PC-3 (cell line): Measurements from ENCODE around the gene RAC3. TPM values are rescaled to one million over a fixed set of nuclear protein-coding genes. Genes with fewer than 3 reads are reported as not detected.
A peak's percentile ranks its signal among the peaks of the same experiment; 100 is the strongest.

ENCODE experiments used
- ATAC-seq: fragments of 200-7000 bp; cut with Tn5 transposase; 2 replicates; pipeline ENCODE4 v1.9.1; 2020; ENCODE audit warnings: mild to moderate bottlenecking, moderate library complexity
- BruUV-seq: library from RNA; stranded (reverse); fragments of 400-500 nt; replicated peaks from 2 replicates; lab custom pipeline; 2021; lab: Mats Ljungman, UMichigan
- CTCF ChIA-PET: fragments of 300-600 bp; sonication (Branson Sonifier 250); formaldehyde crosslinking; loops from one replicate; lab custom pipeline; 2022; ENCODE audit warnings: antibody characterized with exemption; lab: Charles Lee
- POLR2A ChIA-PET: fragments of 300-600 bp; sonication (Branson Sonifier 250); formaldehyde crosslinking; loops from one replicate; lab custom pipeline; 2022; ENCODE audit warnings: antibody characterized with exemption; ENCODE audit not compliant: unreplicated experiment; lab: Charles Lee
- DNase-seq: peaks from one replicate; pipeline ENCODE4 v3.0.0-alpha.2; 2015
- H2AFZ ChIP-seq: fragments of 300-600 bp; sonication (generic); 2 replicates; pipeline ENCODE4 v1.6.0; 2016; ENCODE audit warnings: antibody characterized with exemption, low read length
- H3F3A ChIP-seq: fragments of 300-600 bp; sonication (generic); one replicate; pipeline ENCODE4 v1.6.0; 2017; ENCODE audit warnings: antibody characterized with exemption, low read length, control low read depth, mild to moderate bottlenecking; ENCODE audit not compliant: unreplicated experiment
- H3K27ac ChIP-seq: fragments of 300-600 bp; sonication (generic); 2 replicates; pipeline ENCODE4 v1.5.1; 2016; ENCODE audit warnings: mild to moderate bottlenecking, low read length
- H3K27me3 ChIP-seq: fragments of 300-600 bp; sonication (generic); 2 replicates; pipeline ENCODE4 v1.6.1; 2016; ENCODE audit warnings: low read length, mixed read lengths
- H3K36me3 ChIP-seq: fragments of 300-600 bp; sonication (generic); 2 replicates; pipeline ENCODE4 v1.6.1; 2016; ENCODE audit warnings: low read depth, mixed run types, low read length, mixed read lengths
- H3K4me1 ChIP-seq: fragments of 300-600 bp; sonication (generic); 2 replicates; pipeline ENCODE4 v1.5.1; 2016; ENCODE audit warnings: low read length; ENCODE audit not compliant: insufficient read depth
- H3K4me2 ChIP-seq: fragments of 300-600 bp; sonication (generic); 2 replicates; pipeline ENCODE4 v1.6.0; 2016; ENCODE audit warnings: low read length
- H3K4me3 ChIP-seq: fragments of 300-600 bp; sonication (generic); 2 replicates; pipeline ENCODE4 v1.5.1; 2016; ENCODE audit warnings: mild to moderate bottlenecking, low read length, mixed read lengths
- H3K79me2 ChIP-seq: fragments of 300-600 bp; sonication (generic); 2 replicates; pipeline ENCODE4 v1.6.1; 2017; ENCODE audit warnings: low read length, mixed read lengths
- H3K9ac ChIP-seq: fragments of 300-600 bp; sonication (generic); 2 replicates; pipeline ENCODE4 v1.6.0; 2016; ENCODE audit warnings: mild to moderate bottlenecking, low read length
- H3K9me2 ChIP-seq: fragments of 300-600 bp; sonication (generic); replicated peaks from 2 replicates; pipeline ENCODE4 v1.6.1; 2016; ENCODE audit warnings: mixed run types, low read length, mixed read lengths
- H3K9me3 ChIP-seq: fragments of 300-600 bp; sonication (generic); 2 replicates; pipeline ENCODE4 v1.6.1; 2016; ENCODE audit warnings: low read length, mixed read lengths
- H4K20me1 ChIP-seq: fragments of 300-600 bp; sonication (generic); 2 replicates; pipeline ENCODE4 v1.6.1; 2016; ENCODE audit warnings: low read length, mixed read lengths
- EZH2 ChIP-seq: fragments of 300-600 bp; sonication (generic); IDR thresholded peaks from one replicate; pipeline ENCODE4 v1.6.1; 2017; ENCODE audit warnings: antibody characterized with exemption, mild to moderate bottlenecking, low read length; ENCODE audit not compliant: unreplicated experiment
- EZH2phosphoT487 ChIP-seq: fragments of 300-600 bp; sonication (generic); IDR thresholded peaks from 2 replicates; pipeline ENCODE4 v1.6.1; 2018; ENCODE audit warnings: mild to moderate bottlenecking, antibody characterized with exemption, low read length, borderline replicate concordance
- intact Hi-C: fragments of 100-400 bp; cut with micrococcal nuclease; formaldehyde crosslinking; loops from 2 replicates; pipeline ENCODE4 v1.9.0; 2023
- total RNA-seq: library from RNA; depleted of rRNA; stranded (reverse); fragments of >200 nt; gene quantifications from 2 replicates; pipeline ENCODE4 v1.2.3, GENCODE V29; 2014
- TF ChIP-seq, protein P1 (sequence below): fragments of 300-600 bp; sonication (generic); conservative IDR thresholded peaks from 2 replicates; pipeline ENCODE4 v1.5.1; 2017; ENCODE audit warnings: antibody characterized with exemption, low read depth, mild to moderate bottlenecking, low read length

Gene RAC3
- total RNA-seq, 1 experiment from 2014 or later, result 52.2 TPM

- no peak for ATAC-seq
- Histone ChIP-seq H3K27ac (no peak overlapping the region), H3K9me3 (no peaks in the 10 kb centered on the region), H3K4me1 (peaks cover 15% of the 10 kb centered on the region; the same call in 1 of the 2 replicates), H3K9me2 (no peaks in the 10 kb centered on the region), H3K27me3 (no peaks in the 10 kb centered on the region), H3K36me3 (no peaks in the 10 kb centered on the region), H4K20me1 (no peaks in the 10 kb centered on the region), H3K79me2 (peaks cover 9% of the 10 kb centered on the region), H3K4me3 (no peak overlapping the region), H3K9ac (no peak overlapping the region), H2AFZ (no peak overlapping the region), H3F3A (no peaks in the 10 kb centered on the region), H3K4me2 (no peak overlapping the region)
- DNase-seq, result no peak
- TF ChIP-seq EZH2 (no peak), EZH2phosphoT487 (no peak)
- TF ChIP-seq, protein P1, sequence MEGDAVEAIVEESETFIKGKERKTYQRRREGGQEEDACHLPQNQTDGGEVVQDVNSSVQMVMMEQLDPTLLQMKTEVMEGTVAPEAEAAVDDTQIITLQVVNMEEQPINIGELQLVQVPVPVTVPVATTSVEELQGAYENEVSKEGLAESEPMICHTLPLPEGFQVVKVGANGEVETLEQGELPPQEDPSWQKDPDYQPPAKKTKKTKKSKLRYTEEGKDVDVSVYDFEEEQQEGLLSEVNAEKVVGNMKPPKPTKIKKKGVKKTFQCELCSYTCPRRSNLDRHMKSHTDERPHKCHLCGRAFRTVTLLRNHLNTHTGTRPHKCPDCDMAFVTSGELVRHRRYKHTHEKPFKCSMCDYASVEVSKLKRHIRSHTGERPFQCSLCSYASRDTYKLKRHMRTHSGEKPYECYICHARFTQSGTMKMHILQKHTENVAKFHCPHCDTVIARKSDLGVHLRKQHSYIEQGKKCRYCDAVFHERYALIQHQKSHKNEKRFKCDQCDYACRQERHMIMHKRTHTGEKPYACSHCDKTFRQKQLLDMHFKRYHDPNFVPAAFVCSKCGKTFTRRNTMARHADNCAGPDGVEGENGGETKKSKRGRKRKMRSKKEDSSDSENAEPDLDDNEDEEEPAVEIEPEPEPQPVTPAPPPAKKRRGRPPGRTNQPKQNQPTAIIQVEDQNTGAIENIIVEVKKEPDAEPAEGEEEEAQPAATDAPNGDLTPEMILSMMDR, result no peak
- ChIA-PET CTCF (no interaction called here), POLR2A (no interaction called here)
- no TSS peak for BruUV-seq
- intact Hi-C loops, result no loop called here
Measured at GRCh38 chr17:82028966-82029365, 2.5 kb upstream of the RAC3 start.

GRCh38 chr17:82029391-82029790, 2.1 kb upstream of the RAC3 start:
- H3K36me3 ChIP-seq, result no peaks in the 10 kb centered on the region
- ChIA-PET POLR2A (no interaction called here), CTCF (interaction anchor here (0.6 kb wide), 1 partner anchor 8 kb away, joined by 3 read pairs; the partner anchor contains the start of gene DCXR)
- H3K9me2 ChIP-seq, result no peaks in the 10 kb centered on the region
- no peak overlapping the region for H3K27ac ChIP-seq
- TF ChIP-seq EZH2phosphoT487 (no peak), EZH2 (no peak)
- TF ChIP-seq, protein P1, result no peak
- intact Hi-C loops, result no loop called here
- H3K9ac ChIP-seq, result no peak overlapping the region
- H3K9me3 ChIP-seq, result no peaks in the 10 kb centered on the region
- DNase-seq (no peak), ATAC-seq (no peak)
- H2AFZ ChIP-seq, result no peak overlapping the region
- H3K27me3 ChIP-seq, result no peaks in the 10 kb centered on the region
- peaks cover 11% of the 10 kb centered on the region; the same call in 1 of the 2 replicates for H3K4me1 ChIP-seq
- no peak overlapping the region for H3K4me2 ChIP-seq
- H3K79me2 ChIP-seq, result peaks cover 5% of the 10 kb centered on the region
- no peaks in the 10 kb centered on the region for H3F3A ChIP-seq
- no peak overlapping the region for H3K4me3 ChIP-seq
- BruUV-seq, result no TSS peak
- no peaks in the 10 kb centered on the region for H4K20me1 ChIP-seq

- Histone ChIP-seq H3K27me3 (no peaks in the 10 kb centered on the region), H2AFZ (no peak overlapping the region), H3K36me3 (no peaks in the 10 kb centered on the region), H3K4me3 (peak overlapping the region; percentile 79; the same call in 1 of the 2 replicates), H3K27ac (no peak overlapping the region), H3K9me3 (no peaks in the 10 kb centered on the region), H4K20me1 (no peaks in the 10 kb centered on the region), H3K9ac (no peak overlapping the region), H3F3A (no peaks in the 10 kb centered on the region), H3K79me2 (no peaks in the 10 kb centered on the region), H3K4me1 (0 out of 2 replicates have a peak, but pooled peaks cover 8% of the 10 kb centered on the region), H3K9me2 (no peaks in the 10 kb centered on the region), H3K4me2 (peak overlapping the region; percentile 94; the same call in 1 of the 2 replicates)
- intact Hi-C loops, result no loop called here
- DNase-seq (no peak), ATAC-seq (peak; percentile 0; the same call in 1 of the 2 replicates)
- TF ChIP-seq EZH2phosphoT487 (no peak), EZH2 (no peak)
- TF ChIP-seq, protein P1, result no peak
- CTCF ChIA-PET, result interaction anchor here (0.6 kb wide), 1 partner anchor 8 kb away, joined by 3 read pairs; the partner anchor contains the start of gene DCXR
- no TSS peak for BruUV-seq
- POLR2A ChIA-PET, result no interaction called here
Measured at GRCh38 chr17:82029990-82030469, 1.4 kb upstream of the RAC3 start.
